GM13976 (cell line): ENCODE measurements around the gene ARCN1.

Source experiments
- DNase-seq: peaks from one replicate; pipeline ENCODE4 v3.0.0; 2012; ENCODE audit warnings: low spot score
- in situ Hi-C: fragments of 300-500 bp; cut with MboI; formaldehyde crosslinking; loops from one replicate; pipeline ENCODE4 v1.12.0; 2022; ENCODE audit warnings: low sequenced_read_pairs, mixed read lengths, inconsistent platforms; ENCODE audit not compliant: unreplicated experiment
- TF ChIP-seq, protein P1 (sequence below): IDR thresholded peaks from 2 replicates; pipeline ENCODE4 v1.5.1; 2012; ENCODE audit warnings: borderline replicate concordance, mild to moderate bottlenecking; ENCODE audit not compliant: insufficient read depth; ENCODE audit errors: extremely low read depth, missing control alignments, control extremely low read depth

Gene ARCN1

GRCh38 chr11:118643995-118644345 is 71.8 kb downstream of the ARCN1 start:
- TF ChIP-seq, protein P1, sequence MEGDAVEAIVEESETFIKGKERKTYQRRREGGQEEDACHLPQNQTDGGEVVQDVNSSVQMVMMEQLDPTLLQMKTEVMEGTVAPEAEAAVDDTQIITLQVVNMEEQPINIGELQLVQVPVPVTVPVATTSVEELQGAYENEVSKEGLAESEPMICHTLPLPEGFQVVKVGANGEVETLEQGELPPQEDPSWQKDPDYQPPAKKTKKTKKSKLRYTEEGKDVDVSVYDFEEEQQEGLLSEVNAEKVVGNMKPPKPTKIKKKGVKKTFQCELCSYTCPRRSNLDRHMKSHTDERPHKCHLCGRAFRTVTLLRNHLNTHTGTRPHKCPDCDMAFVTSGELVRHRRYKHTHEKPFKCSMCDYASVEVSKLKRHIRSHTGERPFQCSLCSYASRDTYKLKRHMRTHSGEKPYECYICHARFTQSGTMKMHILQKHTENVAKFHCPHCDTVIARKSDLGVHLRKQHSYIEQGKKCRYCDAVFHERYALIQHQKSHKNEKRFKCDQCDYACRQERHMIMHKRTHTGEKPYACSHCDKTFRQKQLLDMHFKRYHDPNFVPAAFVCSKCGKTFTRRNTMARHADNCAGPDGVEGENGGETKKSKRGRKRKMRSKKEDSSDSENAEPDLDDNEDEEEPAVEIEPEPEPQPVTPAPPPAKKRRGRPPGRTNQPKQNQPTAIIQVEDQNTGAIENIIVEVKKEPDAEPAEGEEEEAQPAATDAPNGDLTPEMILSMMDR: no peak
- in situ Hi-C loops: no loop called here

DNA sequence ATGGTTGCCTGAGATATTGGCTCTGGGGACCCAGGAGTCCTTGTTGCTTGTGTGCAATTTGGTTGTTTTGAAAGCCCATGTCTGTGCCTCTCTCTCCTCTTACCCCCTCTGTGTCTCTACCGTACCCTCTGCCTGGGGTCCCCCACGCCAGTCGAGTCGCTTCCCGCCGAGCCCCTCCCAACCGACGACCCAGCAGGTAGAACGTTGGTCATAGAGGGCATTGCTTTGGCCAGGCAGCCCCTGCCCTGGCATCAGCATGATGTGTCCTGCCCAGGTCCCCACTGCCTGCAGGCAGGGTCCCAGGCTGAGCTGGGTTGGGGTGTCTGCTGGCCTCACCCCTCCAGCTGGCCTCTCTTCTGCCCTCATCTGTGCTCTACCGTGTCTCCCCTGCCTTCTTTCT is 72.3 kb downstream of the ARCN1 start:
- TF ChIP-seq, protein P1: no peak
- in situ Hi-C loops: no loop called here
- no peak for DNase-seq

More at GRCh38 chr11:118643995-118644345, 71.8 kb downstream of the ARCN1 start:
- no peak for DNase-seq

DNA sequence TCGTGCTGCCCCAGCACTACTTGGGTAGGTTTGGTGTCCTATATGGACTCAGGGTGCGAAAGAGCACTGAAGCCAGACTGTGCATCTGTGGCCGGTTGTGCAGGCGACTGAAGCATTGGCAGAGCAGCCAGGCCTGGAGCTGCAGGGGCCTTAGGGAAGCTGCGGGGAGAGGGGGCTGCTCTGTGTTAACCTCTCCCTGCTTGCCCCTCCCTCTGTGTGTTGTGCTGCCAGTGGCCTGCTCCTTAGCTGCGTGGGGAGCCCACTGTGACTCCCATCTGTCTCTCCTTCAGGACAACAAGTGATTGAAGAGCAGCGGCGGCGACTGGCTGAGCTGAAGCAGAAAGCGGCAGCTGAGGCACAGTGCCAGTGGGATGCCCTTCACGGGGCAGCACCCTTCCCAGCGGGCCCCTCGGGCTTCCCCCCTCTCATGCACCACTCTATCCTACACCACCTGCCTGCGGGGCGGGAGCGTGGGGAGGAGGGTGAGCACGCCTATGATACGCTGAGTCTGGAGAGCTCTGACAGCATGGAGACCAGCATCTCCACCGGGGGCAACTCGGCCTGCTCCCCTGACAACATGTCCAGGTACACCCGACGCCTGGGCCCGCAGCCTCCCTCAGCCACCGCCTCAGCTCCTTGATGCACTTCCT is 73.0 kb downstream of the ARCN1 start:
- TF ChIP-seq, protein P1: no peak
- DNase-seq: no peak
- in situ Hi-C loops: no loop called here

DNA sequence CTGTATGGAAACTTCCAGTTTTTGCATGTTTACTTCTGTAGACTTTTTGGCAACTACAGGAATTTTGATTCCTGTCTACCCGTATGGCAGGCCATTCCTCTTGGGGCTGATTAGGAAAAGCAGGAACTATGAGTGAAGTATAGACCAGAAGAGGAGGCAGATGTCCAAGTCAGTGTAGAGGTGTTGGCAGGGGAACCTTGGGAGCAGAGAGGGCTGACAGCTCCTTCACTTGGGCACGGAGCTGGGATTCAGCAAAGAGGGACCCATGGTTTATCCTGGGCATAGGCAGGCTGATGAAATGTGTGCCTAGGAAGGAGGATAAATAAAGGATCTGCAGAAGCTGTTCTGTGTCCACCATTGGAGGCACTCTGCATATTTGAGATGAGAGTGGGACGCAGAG is 74.2 kb downstream of the ARCN1 start:
- TF ChIP-seq, protein P1: no peak
- DNase-seq: no peak
- in situ Hi-C loops: no loop called here

DNA sequence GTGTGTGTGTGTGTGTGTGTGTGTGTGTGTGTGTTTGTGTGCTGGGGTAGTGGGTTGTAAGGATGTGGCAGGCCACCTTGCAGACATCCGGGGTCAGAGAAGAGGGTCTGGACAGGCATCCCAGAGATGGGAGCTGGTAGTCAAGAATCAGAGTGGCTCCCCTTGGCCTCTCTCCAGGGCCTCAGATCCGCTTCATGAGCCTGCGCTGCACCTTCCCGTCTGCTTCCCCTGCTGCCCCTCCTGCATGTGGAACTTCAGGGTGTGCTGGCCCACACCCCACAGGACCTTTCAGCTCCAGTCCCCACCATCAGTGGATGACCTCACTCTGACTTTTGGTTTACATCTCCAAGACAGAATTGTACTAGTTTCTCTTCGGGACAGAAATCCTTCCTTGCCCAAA is 76.1 kb downstream of the ARCN1 start:
- TF ChIP-seq, protein P1: no peak
- no peak for DNase-seq
- in situ Hi-C loops: no loop called here

DNA sequence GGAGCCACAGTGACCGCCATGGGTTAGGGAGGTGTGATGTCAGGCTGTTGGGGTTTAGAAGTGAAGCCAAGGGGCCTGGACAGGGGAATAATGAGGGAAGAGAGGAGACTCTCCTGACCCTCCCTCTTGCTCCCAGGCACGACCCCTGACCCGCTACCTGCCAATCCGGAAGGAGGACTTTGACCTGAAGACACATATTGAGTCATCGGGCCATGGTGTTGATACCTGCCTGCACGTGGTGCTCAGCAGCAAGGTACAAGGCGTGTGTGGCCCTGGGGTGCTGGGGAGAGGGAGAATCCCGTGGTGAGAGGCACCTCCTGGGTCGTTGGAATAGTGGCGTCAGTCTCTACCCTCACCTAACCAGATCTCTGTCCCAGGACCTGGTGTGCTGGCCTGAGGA is 77.7 kb downstream of the ARCN1 start:
- TF ChIP-seq, protein P1: no peak
- DNase-seq: no peak
- in situ Hi-C loops: no loop called here

DNA sequence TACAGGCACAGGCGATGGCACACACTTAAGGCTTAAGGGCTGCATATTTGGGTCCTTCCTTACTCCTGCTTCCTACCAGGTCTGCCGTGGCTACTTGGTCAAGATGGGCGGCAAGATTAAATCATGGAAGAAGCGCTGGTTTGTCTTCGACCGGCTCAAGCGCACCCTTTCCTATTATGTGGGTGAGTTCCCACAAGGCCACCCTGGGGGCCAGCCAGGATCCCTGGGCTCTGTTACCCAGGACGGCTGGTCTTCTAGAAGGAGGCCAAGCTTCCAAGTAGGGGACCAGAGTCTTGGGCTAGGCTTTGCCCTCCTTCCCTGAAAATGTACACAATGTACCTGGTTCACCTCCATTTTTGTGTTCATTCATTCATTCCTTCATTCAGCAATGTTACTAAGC is 78.2 kb downstream of the ARCN1 start:
- no peak for DNase-seq
- TF ChIP-seq, protein P1: no peak
- in situ Hi-C loops: no loop called here
